Measurements from ENCODE around the gene NOP14.

DNA sequence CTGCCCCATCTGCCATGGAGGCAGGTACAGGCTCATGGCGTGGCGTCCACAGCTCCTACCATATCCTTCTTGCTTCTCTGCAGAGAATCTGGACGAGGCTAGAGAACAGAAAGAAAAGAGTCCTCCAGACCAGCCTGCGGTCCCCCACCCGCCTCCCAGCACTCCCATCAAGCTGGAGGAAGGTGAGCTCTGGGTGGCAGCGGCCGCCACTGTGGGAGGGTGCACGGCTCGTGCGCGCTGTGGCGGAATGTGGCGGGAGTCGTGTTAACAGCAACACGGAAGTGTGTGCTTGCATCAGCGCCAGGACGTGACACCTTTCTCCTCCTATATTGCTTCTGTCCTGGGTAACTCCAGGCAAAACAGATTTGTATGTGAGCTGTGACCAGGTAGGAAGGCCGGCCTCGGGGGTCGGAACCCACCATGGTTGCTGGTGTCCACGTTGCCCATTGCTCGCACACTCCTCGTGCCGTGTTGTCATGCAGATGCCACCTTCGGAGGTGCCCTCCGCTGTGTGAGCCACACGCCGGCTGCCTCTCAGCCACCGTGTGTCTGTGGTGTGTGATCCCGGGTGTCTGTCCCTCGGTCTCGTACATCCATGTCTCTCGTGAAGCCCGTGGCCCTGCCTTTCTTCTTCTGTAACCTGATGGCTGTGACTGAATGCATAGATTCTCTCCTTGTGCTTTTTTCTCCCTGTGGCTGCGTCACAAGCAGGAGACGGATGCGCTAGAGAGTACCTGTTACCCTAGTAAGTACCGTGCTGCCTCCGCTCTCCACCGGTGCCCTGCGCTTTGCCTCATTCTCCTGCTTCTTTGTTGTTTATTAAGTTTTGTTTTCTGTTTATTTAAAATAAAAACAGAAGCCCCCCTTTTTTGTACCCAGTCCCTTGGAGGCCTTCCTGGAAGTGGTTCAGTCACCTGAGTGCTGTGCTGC is 37.0 kb downstream of the NOP14 start:
- TF ChIP-seq, protein P1, sequence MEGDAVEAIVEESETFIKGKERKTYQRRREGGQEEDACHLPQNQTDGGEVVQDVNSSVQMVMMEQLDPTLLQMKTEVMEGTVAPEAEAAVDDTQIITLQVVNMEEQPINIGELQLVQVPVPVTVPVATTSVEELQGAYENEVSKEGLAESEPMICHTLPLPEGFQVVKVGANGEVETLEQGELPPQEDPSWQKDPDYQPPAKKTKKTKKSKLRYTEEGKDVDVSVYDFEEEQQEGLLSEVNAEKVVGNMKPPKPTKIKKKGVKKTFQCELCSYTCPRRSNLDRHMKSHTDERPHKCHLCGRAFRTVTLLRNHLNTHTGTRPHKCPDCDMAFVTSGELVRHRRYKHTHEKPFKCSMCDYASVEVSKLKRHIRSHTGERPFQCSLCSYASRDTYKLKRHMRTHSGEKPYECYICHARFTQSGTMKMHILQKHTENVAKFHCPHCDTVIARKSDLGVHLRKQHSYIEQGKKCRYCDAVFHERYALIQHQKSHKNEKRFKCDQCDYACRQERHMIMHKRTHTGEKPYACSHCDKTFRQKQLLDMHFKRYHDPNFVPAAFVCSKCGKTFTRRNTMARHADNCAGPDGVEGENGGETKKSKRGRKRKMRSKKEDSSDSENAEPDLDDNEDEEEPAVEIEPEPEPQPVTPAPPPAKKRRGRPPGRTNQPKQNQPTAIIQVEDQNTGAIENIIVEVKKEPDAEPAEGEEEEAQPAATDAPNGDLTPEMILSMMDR (IDR thresholded peaks at IDR 0.05), result no peak
- TF ChIP-seq POLR2A (IDR thresholded peaks at IDR 0.05) (no peak), POLR2AphosphoS5 (IDR thresholded peaks at IDR 0.05) (no peak)

Measured in breast epithelium (tissue), 3 donors.